Subcutaneous abdominal adipose tissue (tissue), 5 donors: Measurements from ENCODE around the gene WDR43.
A peak's percentile ranks its signal among the peaks of the same experiment; 100 is the strongest.

ENCODE experiments used
- H3K27ac ChIP-seq: one replicate; pipeline ENCODE4 v1.7.0; 2013; ENCODE audit warnings: low read depth, mild to moderate bottlenecking, inconsistent platforms, low read length, moderate library complexity
- H3K27me3 ChIP-seq, 5 donors: one replicate each; pipeline ENCODE4 v1.7.0; 2013; ENCODE audit warnings: low read length in 5 of 5, inconsistent platforms in 1 of 5; ENCODE audit not compliant: control insufficient read depth in 5 of 5, insufficient read depth in 4 of 5
- H3K36me3 ChIP-seq, 5 donors: one replicate each; pipeline ENCODE4 v1.7.0; 2013; ENCODE audit warnings: low read length in 5 of 5; ENCODE audit not compliant: control insufficient read depth in 5 of 5, insufficient read depth in 5 of 5
- H3K4me1 ChIP-seq, 5 donors: one replicate each; pipeline ENCODE4 v1.7.0; 2013; ENCODE audit warnings: low read length in 5 of 5, mild to moderate bottlenecking in 3 of 5, moderate library complexity in 1 of 5; ENCODE audit not compliant: control insufficient read depth in 5 of 5, insufficient read depth in 5 of 5
- H3K4me3 ChIP-seq, 5 donors: one replicate each; pipeline ENCODE4 v1.7.0; 2013; ENCODE audit warnings: low read length in 5 of 5, low read depth in 1 of 5
- H3K9ac ChIP-seq, 5 donors: one replicate each; pipeline ENCODE4 v1.7.0; 2013; ENCODE audit warnings: low read length in 5 of 5, mild to moderate bottlenecking in 4 of 5, moderate library complexity in 3 of 5
- H3K9me3 ChIP-seq, 5 donors: one replicate each; pipeline ENCODE4 v1.7.0; 2013; ENCODE audit warnings: low read length in 5 of 5; ENCODE audit not compliant: control insufficient read depth in 5 of 5
- donor health status: healthy.
- donor health status: healthy.
- donor health status: healthy.
- donor health status: healthy.
- donor health status: healthy.

The WDR43 gene

GRCh38 chr2:28956415-28956826 is 62.0 kb downstream of the WDR43 start:
- Histone ChIP-seq H3K9ac (no peak overlapping the region), H3K4me3 (peak overlapping the region in 2 of 5 donors; percentile 38 to 63), H3K27ac (no peak overlapping the region)

GRCh38 chr2:28956890-28957289 is 62.4 kb downstream of the WDR43 start:
- Histone ChIP-seq H3K9me3 (no peaks in the 10 kb centered on the region), H3K9ac (no peak overlapping the region), H3K4me3 (no peak overlapping the region), H3K27ac (no peak overlapping the region), H3K27me3 (no peaks in the 10 kb centered on the region), H3K36me3 (no peaks in the 10 kb centered on the region), H3K4me1 (peaks cover 4 to 23% (median 13%) of the 10 kb centered on the region in 5 donors)

More at GRCh38 chr2:28956415-28956826, 62.0 kb downstream of the WDR43 start:
- Histone ChIP-seq H3K27me3 (no peaks in the 10 kb centered on the region), H3K4me1 (peaks cover 4 to 27% (median 17%) of the 10 kb centered on the region in 5 donors), H3K36me3 (no peaks in the 10 kb centered on the region), H3K9me3 (no peaks in the 10 kb centered on the region)

- Histone ChIP-seq H3K9ac (no peak overlapping the region), H3K36me3 (no peaks in the 10 kb centered on the region), H3K9me3 (no peaks in the 10 kb centered on the region), H3K27ac (no peak overlapping the region), H3K27me3 (no peaks in the 10 kb centered on the region), H3K4me1 (peaks cover 0 to 12% (median 7%) of the 10 kb centered on the region in 5 donors), H3K4me3 (peak overlapping the region in 1 of 5 donors; percentile 29)
These were observed 64.2 kb downstream of the WDR43 start for GRCh38 chr2:28958689-28959088.

GRCh38 chr2:28960401-28960800 is 65.9 kb downstream of the WDR43 start:
- H3K4me1 ChIP-seq, result peaks cover 0 to 12% (median 7%) of the 10 kb centered on the region in 5 donors
- no peak overlapping the region for H3K27ac ChIP-seq
- no peak overlapping the region for H3K4me3 ChIP-seq
- no peaks in the 10 kb centered on the region for H3K9me3 ChIP-seq
- H3K27me3 ChIP-seq, result no peaks in the 10 kb centered on the region
- no peak overlapping the region for H3K9ac ChIP-seq
- no peaks in the 10 kb centered on the region for H3K36me3 ChIP-seq

- H3K4me3 ChIP-seq, result no peak overlapping the region
- H3K4me1 ChIP-seq, result peaks cover 0 to 3% (median 0%) of the 10 kb centered on the region in 5 donors
- no peaks in the 10 kb centered on the region for H3K36me3 ChIP-seq
- no peak overlapping the region for H3K27ac ChIP-seq
- H3K9me3 ChIP-seq, result no peaks in the 10 kb centered on the region
- H3K9ac ChIP-seq, result no peak overlapping the region
- H3K27me3 ChIP-seq, result no peaks in the 10 kb centered on the region
These were observed 68.0 kb downstream of the WDR43 start for GRCh38 chr2:28962505-28962904.

- Histone ChIP-seq H3K27ac (no peak overlapping the region), H3K4me1 (no peaks in the 10 kb centered on the region), H3K4me3 (no peak overlapping the region), H3K36me3 (no peaks in the 10 kb centered on the region), H3K27me3 (no peaks in the 10 kb centered on the region), H3K9me3 (peaks cover 0 to 5% (median 0%) of the 10 kb centered on the region in 5 donors), H3K9ac (no peak overlapping the region)
These were observed 76.1 kb downstream of the WDR43 start for GRCh38 chr2:28970464-28971160.

GRCh38 chr2:28972778-28973335 is 78.4 kb downstream of the WDR43 start:
- no peaks in the 10 kb centered on the region for H3K36me3 ChIP-seq
- H3K4me3 ChIP-seq, result no peak overlapping the region
- H3K9ac ChIP-seq, result no peak overlapping the region
- H3K4me1 ChIP-seq, result no peaks in the 10 kb centered on the region
- no peak overlapping the region for H3K27ac ChIP-seq
- H3K9me3 ChIP-seq, result peaks cover 0 to 5% (median 0%) of the 10 kb centered on the region in 5 donors
- H3K27me3 ChIP-seq, result no peaks in the 10 kb centered on the region

- H3K27me3 ChIP-seq, result no peaks in the 10 kb centered on the region
- no peaks in the 10 kb centered on the region for H3K36me3 ChIP-seq
- no peaks in the 10 kb centered on the region for H3K4me1 ChIP-seq
- H3K4me3 ChIP-seq, result no peak overlapping the region
- H3K27ac ChIP-seq, result no peak overlapping the region
- no peak overlapping the region for H3K9ac ChIP-seq
- H3K9me3 ChIP-seq, result peaks cover 0 to 5% (median 0%) of the 10 kb centered on the region in 5 donors
These were observed 79.8 kb downstream of the WDR43 start for GRCh38 chr2:28974252-28974651.

GRCh38 chr2:28975671-28976070 is 81.2 kb downstream of the WDR43 start:
- no peaks in the 10 kb centered on the region for H3K36me3 ChIP-seq
- peaks cover 0 to 6% (median 0%) of the 10 kb centered on the region in 5 donors for H3K27me3 ChIP-seq
- no peak overlapping the region for H3K27ac ChIP-seq

GRCh38 chr2:28976584-28976983 is 82.1 kb downstream of the WDR43 start:
- no peak overlapping the region for H3K9ac ChIP-seq
- peaks cover 0 to 5% (median 0%) of the 10 kb centered on the region in 5 donors for H3K9me3 ChIP-seq
- no peaks in the 10 kb centered on the region for H3K36me3 ChIP-seq
- no peak overlapping the region for H3K4me3 ChIP-seq
- no peak overlapping the region for H3K27ac ChIP-seq
- H3K4me1 ChIP-seq, result peaks cover 0 to 7% (median 1%) of the 10 kb centered on the region in 5 donors
- H3K27me3 ChIP-seq, result peaks cover 0 to 6% (median 0%) of the 10 kb centered on the region in 5 donors

More at GRCh38 chr2:28975671-28976070, 81.2 kb downstream of the WDR43 start:
- Histone ChIP-seq H3K9me3 (peaks cover 0 to 5% (median 0%) of the 10 kb centered on the region in 5 donors), H3K4me1 (no peaks in the 10 kb centered on the region), H3K4me3 (no peak overlapping the region), H3K9ac (no peak overlapping the region)
